ENCODE results near the gene GSTA2. TPM values are rescaled to one million over a fixed set of nuclear protein-coding genes. Genes with fewer than 3 reads are reported as not detected.

The GSTA2 gene
- total RNA-seq, 1 experiment from 2014 or later, result not detected

DNA sequence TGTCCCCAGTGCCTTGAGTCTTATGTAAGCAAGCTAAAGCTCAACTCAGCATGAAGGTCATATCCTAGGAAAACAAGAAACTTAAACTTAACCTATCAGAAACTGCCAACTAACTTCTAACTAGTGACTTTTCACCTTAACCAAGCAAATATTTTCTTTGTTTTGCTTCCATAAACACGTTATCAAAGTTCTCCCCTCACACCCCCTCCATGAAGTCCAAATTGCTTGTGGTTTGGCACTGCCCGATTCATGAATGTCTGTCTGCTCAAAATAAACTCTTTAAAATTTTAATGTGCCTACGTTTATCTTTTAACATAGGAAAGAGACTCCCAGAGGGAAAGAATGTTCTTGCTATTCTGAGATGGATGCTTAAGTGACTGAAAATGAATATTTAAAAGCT lies 34.9 kb downstream of the GSTA2 start:
- Histone ChIP-seq H3K27ac (ENCODE audit: insufficient read length, low read depth, low read length) (no peak overlapping the region), H4K8ac (replicated peaks; ENCODE audit: insufficient read length, low read depth, low read length) (no peak overlapping the region), H4K91ac (ENCODE audit: insufficient read length, low read depth, low read length) (no peak overlapping the region), H4K20me1 (ENCODE audit: control insufficient read depth, insufficient read depth, insufficient read length) (no peaks in the 10 kb centered on the region), H2BK20ac (ENCODE audit: low read depth, low read length, poor library complexity, severe bottlenecking) (no peak overlapping the region), H2BK12ac (ENCODE audit: insufficient read length, low read depth, low read length) (no peak overlapping the region), H3K23ac (ENCODE audit: insufficient read length, low read depth, low read length) (no peak overlapping the region), H3K4ac (ENCODE audit: low read depth, low read length) (no peak overlapping the region), H3K14ac (ENCODE audit: insufficient read depth, low read length) (no peak overlapping the region), H3K56ac (ENCODE audit: insufficient read length, low read depth, low read length) (no peak overlapping the region), H2BK15ac (ENCODE audit: low read depth, low read length) (no peak overlapping the region), H3K79me1 (ENCODE audit: insufficient read depth, low read depth, low read length, poor library complexity, severe bottlenecking) (no peaks in the 10 kb centered on the region), H3K4me1 (ENCODE audit: insufficient read depth, low read length) (peaks cover 2% of the 10 kb centered on the region; the same call in 1 of the 2 replicates), H3K9me3 (ENCODE audit: control insufficient read depth, low read depth, low read length) (no peaks in the 10 kb centered on the region), H2AFZ (ENCODE audit: low read length) (no peak overlapping the region), H3K27me3 (ENCODE audit: insufficient read depth, low read length) (no peaks in the 10 kb centered on the region), H2BK120ac (ENCODE audit: low read depth, low read length, poor library complexity, severe bottlenecking) (peak overlapping the region; percentile 2), H2AK5ac (ENCODE audit: insufficient read length, low read length) (no peak overlapping the region), H3T11ph (ENCODE audit: low read length) (no peak overlapping the region), H3K18ac (ENCODE audit: insufficient read length, low read depth, low read length) (no peak overlapping the region), H2BK5ac (ENCODE audit: insufficient read length, low read length) (no peak overlapping the region), H4K5ac (ENCODE audit: insufficient read length, low read depth, low read length) (no peak overlapping the region), H3K79me2 (ENCODE audit: insufficient read depth, low read length) (no peaks in the 10 kb centered on the region), H3K23me2 (ENCODE audit: insufficient read length, low read depth, low read length, poor library complexity, severe bottlenecking) (no peaks in the 10 kb centered on the region), H3K4me2 (ENCODE audit: insufficient read depth, insufficient read length, low read length) (no peak overlapping the region), H3K9ac (ENCODE audit: extremely low read depth, insufficient read length, low read length) (no peak overlapping the region)
- no peaks in the 10 kb centered on the region; a peak in 1 of 7 replicates for H3K36me3 Mint-ChIP-seq (ENCODE audit: insufficient read depth in 1 of 3, low read depth in 3 of 3)
- WGBS (ENCODE audit: extremely low coverage, insufficient read length, low lambda C conversion rate), result no CpG with 5 or more reads among the region's 3 CpGs
- peaks cover 41 to 47% of the 10 kb centered on the region in 2 experiments for H3K4me1 Mint-ChIP-seq
- peaks cover 11% of the 10 kb centered on the region; the same call in 1 of the 2 replicates for H3K27me3 Mint-ChIP-seq (ENCODE audit: low read depth)
- H3K27ac Mint-ChIP-seq, result no peak overlapping the region
- DNase-seq, result no peak
- H3K9me3 Mint-ChIP-seq, result no peaks in the 10 kb centered on the region
- no peak overlapping the region for H3K4me3 Mint-ChIP-seq
- TF ChIP-seq, protein P1, sequence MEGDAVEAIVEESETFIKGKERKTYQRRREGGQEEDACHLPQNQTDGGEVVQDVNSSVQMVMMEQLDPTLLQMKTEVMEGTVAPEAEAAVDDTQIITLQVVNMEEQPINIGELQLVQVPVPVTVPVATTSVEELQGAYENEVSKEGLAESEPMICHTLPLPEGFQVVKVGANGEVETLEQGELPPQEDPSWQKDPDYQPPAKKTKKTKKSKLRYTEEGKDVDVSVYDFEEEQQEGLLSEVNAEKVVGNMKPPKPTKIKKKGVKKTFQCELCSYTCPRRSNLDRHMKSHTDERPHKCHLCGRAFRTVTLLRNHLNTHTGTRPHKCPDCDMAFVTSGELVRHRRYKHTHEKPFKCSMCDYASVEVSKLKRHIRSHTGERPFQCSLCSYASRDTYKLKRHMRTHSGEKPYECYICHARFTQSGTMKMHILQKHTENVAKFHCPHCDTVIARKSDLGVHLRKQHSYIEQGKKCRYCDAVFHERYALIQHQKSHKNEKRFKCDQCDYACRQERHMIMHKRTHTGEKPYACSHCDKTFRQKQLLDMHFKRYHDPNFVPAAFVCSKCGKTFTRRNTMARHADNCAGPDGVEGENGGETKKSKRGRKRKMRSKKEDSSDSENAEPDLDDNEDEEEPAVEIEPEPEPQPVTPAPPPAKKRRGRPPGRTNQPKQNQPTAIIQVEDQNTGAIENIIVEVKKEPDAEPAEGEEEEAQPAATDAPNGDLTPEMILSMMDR (conservative IDR thresholded peaks at IDR 0.05), result no peak
